HepG2 (cell line): ENCODE results near the gene DHRS12. TPM values are rescaled to one million over a fixed set of nuclear protein-coding genes. Genes with fewer than 3 reads are reported as not detected.

Experiments used
- ATF7-NPFF ChIP-seq: sonication (generic); formaldehyde crosslinking; IDR thresholded peaks from 2 replicates; pipeline ENCODE4 v1.8.1; 2023; ENCODE audit warnings: mild to moderate bottlenecking, low read depth, missing genetic modification reagents, moderate library complexity
- CAMTA2 ChIP-seq: sonication (generic); formaldehyde crosslinking; IDR thresholded peaks from 2 replicates; pipeline ENCODE4 v1.4.0; 2020; ENCODE audit warnings: mild to moderate bottlenecking, missing genetic modification reagents, borderline replicate concordance
- CEBPG ChIP-seq: IDR thresholded peaks from 2 replicates; pipeline ENCODE4 v1.6.1; 2016
- CREB1 ChIP-seq, 2 experiments: fragments of 450-650 bp in 1 of 2; IDR thresholded peaks; 2 replicates each; pipeline ENCODE4 v1.6.1; 2016 to 2017; ENCODE audit warnings: control low read depth in 1 of 2, mild to moderate bottlenecking in 1 of 2, missing compliant biosample characterization in 1 of 2, missing genetic modification characterization in 1 of 2
- DNMT1 ChIP-seq: sonication (generic); formaldehyde crosslinking; IDR thresholded peaks from 2 replicates; pipeline ENCODE4 v1.5.1; 2020; ENCODE audit warnings: mild to moderate bottlenecking, missing genetic modification reagents
- FLYWCH1 ChIP-seq: sonication (generic); formaldehyde crosslinking; IDR thresholded peaks from 2 replicates; pipeline ENCODE4 v1.8.1; 2023; ENCODE audit warnings: mild to moderate bottlenecking, missing genetic modification reagents
- GFI1 ChIP-seq: sonication (generic); formaldehyde crosslinking; IDR thresholded peaks from 2 replicates; pipeline ENCODE4 v1.5.0; 2020; ENCODE audit warnings: missing genetic modification reagents, mild to moderate bottlenecking, borderline replicate concordance
- HDAC6 ChIP-seq: fragments of 200-600 bp; sonication (generic); IDR thresholded peaks from 2 replicates; pipeline ENCODE4 v1.7.0; 2017; ENCODE audit warnings: mild to moderate bottlenecking, antibody characterized with exemption, low read length, low read depth
- HES4 ChIP-seq: sonication (generic); formaldehyde crosslinking; IDR thresholded peaks from 2 replicates; pipeline ENCODE4 v1.9.0; 2021; ENCODE audit warnings: mild to moderate bottlenecking, missing genetic modification reagents, borderline replicate concordance
- HIVEP1 ChIP-seq: sonication (generic); formaldehyde crosslinking; IDR thresholded peaks from 2 replicates; pipeline ENCODE4 v1.4.0; 2020; ENCODE audit warnings: mild to moderate bottlenecking, missing genetic modification reagents
- ISX ChIP-seq: sonication (generic); formaldehyde crosslinking; conservative IDR thresholded peaks from 2 replicates; pipeline ENCODE4 v1.5.0; 2020; ENCODE audit warnings: missing genetic modification reagents
- KDM6A ChIP-seq: IDR thresholded peaks from 2 replicates; pipeline ENCODE4 v1.6.1; 2016; ENCODE audit warnings: low read depth
- MAFG ChIP-seq: sonication (generic); formaldehyde crosslinking; IDR thresholded peaks from 2 replicates; pipeline ENCODE4 v1.5.1; 2020; ENCODE audit warnings: mild to moderate bottlenecking, missing genetic modification reagents
- MAZ ChIP-seq, 2 experiments: sonication (generic) in 1 of 2; formaldehyde crosslinking in 1 of 2; IDR thresholded peaks; 2 replicates each; pipeline versions ENCODE4 v1.5.0 to v1.6.1; 2012 to 2020; ENCODE audit warnings: low read depth in 2 of 2, mild to moderate bottlenecking in 2 of 2, borderline replicate concordance in 1 of 2, improper control_type of control experiment in 1 of 2, low read length in 1 of 2, missing genetic modification reagents in 1 of 2, moderate library complexity in 1 of 2
- NR2F2 ChIP-seq: IDR thresholded peaks from 2 replicates; pipeline ENCODE4 v1.6.1; 2012; ENCODE audit warnings: low read depth, inconsistent platforms, borderline replicate concordance
- RBM39 ChIP-seq: fragments of 200-400 bp; formaldehyde crosslinking; IDR thresholded peaks from one replicate; pipeline ENCODE4 v1.6.1; 2018; ENCODE audit warnings: antibody characterized with exemption, mild to moderate bottlenecking, low read depth, low read length; ENCODE audit not compliant: poor library complexity, severe bottlenecking
- SIX4 ChIP-seq: sonication (generic); formaldehyde crosslinking; IDR thresholded peaks from 2 replicates; pipeline ENCODE4 v1.4.0; 2020; ENCODE audit warnings: missing genetic modification reagents
- SMAD1 ChIP-seq: sonication (generic); formaldehyde crosslinking; IDR thresholded peaks from 2 replicates; pipeline ENCODE4 v1.4.0; 2020; ENCODE audit warnings: missing genetic modification reagents, low read depth, mild to moderate bottlenecking, borderline replicate concordance
- SSRP1 ChIP-seq: IDR thresholded peaks from 2 replicates; pipeline ENCODE4 v1.6.1; 2016; ENCODE audit warnings: control low read depth
- ZBED4 ChIP-seq: sonication (generic); formaldehyde crosslinking; IDR thresholded peaks from 2 replicates; pipeline ENCODE4 v1.4.0; 2020; ENCODE audit warnings: missing genetic modification reagents, borderline replicate concordance
- ZMAT3 ChIP-seq: sonication (generic); formaldehyde crosslinking; conservative IDR thresholded peaks from 2 replicates; pipeline ENCODE4 v1.7.0; 2021; ENCODE audit warnings: missing genetic modification reagents
- ZMYM3 ChIP-seq: sonication (generic); formaldehyde crosslinking; IDR thresholded peaks from 2 replicates; pipeline ENCODE4 v1.5.1; 2020; ENCODE audit warnings: mild to moderate bottlenecking, missing genetic modification reagents
- ZNF430 ChIP-seq: sonication (generic); formaldehyde crosslinking; IDR thresholded peaks from 2 replicates; pipeline ENCODE4 v1.9.0; 2021; ENCODE audit warnings: mild to moderate bottlenecking, missing genetic modification reagents
- ZNF530 ChIP-seq: sonication (generic); formaldehyde crosslinking; IDR thresholded peaks from 2 replicates; pipeline ENCODE4 v1.5.0; 2020; ENCODE audit warnings: low read depth, mild to moderate bottlenecking, missing genetic modification reagents
- ZNF546 ChIP-seq: sonication (generic); formaldehyde crosslinking; conservative IDR thresholded peaks from 2 replicates; pipeline ENCODE4 v1.8.1; 2023; ENCODE audit warnings: mild to moderate bottlenecking, missing genetic modification reagents
- ZNF589 ChIP-seq: sonication (generic); formaldehyde crosslinking; conservative IDR thresholded peaks from 2 replicates; pipeline ENCODE4 v1.8.0; 2022; ENCODE audit warnings: mild to moderate bottlenecking, moderate library complexity, missing genetic modification reagents
- polyA plus RNA-seq, 8 experiments: library from polyadenylated mRNA; depleted of rRNA in 3 of 8; stranded (reverse) in 7 of 8; unstranded in 1 of 8; fragments of >200 nt; fragmentation: Illumina TruSeq in 4 of 8; extraction: Trizol in 4 of 8; gene quantifications; 2 replicates each; pipeline versions ENCODE4 v1.2.1 to v1.2.3, GENCODE V29; 2011 to 2016; ENCODE audit warnings: low read depth in 4 of 8, missing spikeins in 1 of 8, mixed read lengths in 1 of 8; ENCODE audit not compliant: insufficient read depth in 1 of 8
- total RNA-seq, 5 experiments: library from RNA; depleted of rRNA; stranded (reverse); fragments of >200 nt; fragmentation: Illumina TruSeq; extraction: Trizol; gene quantifications; 2 replicates each; pipeline ENCODE4 v1.2.3, GENCODE V29; 2016; ENCODE audit warnings: low read depth in 1 of 5

DHRS12 gene
- total and polyA plus RNA-seq, 2 of the 13 experiments (the other 11 are each of a cell fraction or from before 2014, with no cell fraction given), result 7.2 to 8.4 TPM

GRCh38 chr13:51803422-51804294, at the start of gene DHRS12 (continued):
- TF ChIP-seq RBM39, result peak; percentile 36
- 0 out of 2 replicates have a peak, but pooled peaks have one; percentile 61 for TF ChIP-seq ZNF589 (CRISPR knock-in tag)
- no peak for TF ChIP-seq SIX4
- peak; percentile 53; the same call in 1 of the 2 replicates for TF ChIP-seq GFI1 (CRISPR knock-in tag)
- TF ChIP-seq ZNF430 (CRISPR knock-in tag), result peak; percentile 76; the same call in 1 of the 2 replicates
- TF ChIP-seq SMAD1 (CRISPR knock-in tag), result no peak
- peak; percentile 73; the same call in 1 of the 2 replicates for TF ChIP-seq CAMTA2
- peak; percentile 73; the same call in 1 of the 2 replicates for TF ChIP-seq CREB1 (IDR thresholded peaks at IDR 0.05)
- no peak for TF ChIP-seq CREB1 (CRISPR knock-in tag; IDR thresholded peaks at IDR 0.05)
- TF ChIP-seq NR2F2, result no peak
- TF ChIP-seq ISX (CRISPR knock-in tag), result peak; percentile 67; the same call in 1 of the 2 replicates
- TF ChIP-seq HDAC6, result no peak
- 0 out of 2 replicates have a peak, but pooled peaks have one; percentile 63 for TF ChIP-seq SSRP1
- TF ChIP-seq ZMYM3, result 0 out of 2 replicates have a peak, but pooled peaks have one; percentile 11
- TF ChIP-seq FLYWCH1, result peak; percentile 82; the same call in 1 of the 2 replicates
- TF ChIP-seq HIVEP1 (CRISPR knock-in tag), result peak; percentile 21; the same call in 1 of the 2 replicates
- TF ChIP-seq DNMT1 (CRISPR knock-in tag), result 0 out of 2 replicates have a peak, but pooled peaks have one; percentile 62
- peak; percentile 38; the same call in 1 of the 2 replicates for TF ChIP-seq ZBED4 (CRISPR knock-in tag)
- TF ChIP-seq ZNF530, result no peak
- peak; percentile 80 for TF ChIP-seq ATF7-NPFF (CRISPR knock-in tag)
- no peak for TF ChIP-seq MAFG (CRISPR knock-in tag)
- TF ChIP-seq ZMAT3 (CRISPR knock-in tag), result peak; percentile 71
- peak; percentile 60; the same call in 1 of the 2 replicates for TF ChIP-seq CEBPG
- TF ChIP-seq KDM6A, result no peak
- TF ChIP-seq MAZ (IDR thresholded peaks at IDR 0.05; ENCODE audit: borderline replicate concordance, low read depth, low read length), result peak; percentile 32; the same call in 1 of the 2 replicates
- TF ChIP-seq MAZ (CRISPR knock-in tag; IDR thresholded peaks at IDR 0.05; ENCODE audit: low read depth), result peak; percentile 63
- TF ChIP-seq ZNF546 (CRISPR knock-in tag), result peak; percentile 31; the same call in 1 of the 2 replicates
- peak; percentile 66; the same call in 1 of the 2 replicates for TF ChIP-seq HES4 (CRISPR knock-in tag)
